MCF 10A (cell line): Measurements from ENCODE around the gene BDP1. TPM values are rescaled to one million over a fixed set of nuclear protein-coding genes. Genes with fewer than 3 reads are reported as not detected.

Experiments used
- BruUV-seq: library from RNA; stranded (reverse); fragments of 400-500 nt; replicated peaks from 2 replicates; lab custom pipeline; 2021; lab: Mats Ljungman, UMichigan
- CTCF ChIA-PET: fragments of 300-600 bp; sonication (Branson Sonifier 250); formaldehyde crosslinking; extraction: SDS; loops from one replicate; lab custom pipeline; 2021; ENCODE audit warnings: antibody characterized with exemption, inconsistent platforms; lab: Yijun Ruan, JAX
- POLR2A ChIA-PET: fragments of 300-600, 350-650 bp; sonication (Branson Sonifier 250); formaldehyde crosslinking; extraction: SDS; loops from one replicate; lab custom pipeline; 2020; ENCODE audit warnings: antibody characterized with exemption, inconsistent platforms; lab: Yijun Ruan, JAX
- DNase-seq: peaks from one replicate; pipeline ENCODE4 v3.0.0-alpha.2; 2018; ENCODE audit not compliant: unreplicated experiment
- H3K27ac Mint-ChIP-seq: one replicate; pipeline ENCODE4 v1.8.0; 2022; ENCODE audit warnings: mild to moderate bottlenecking, low read depth, mixed read lengths; ENCODE audit not compliant: unreplicated experiment
- H3K27me3 Mint-ChIP-seq: one replicate; pipeline ENCODE4 v1.8.0; 2022; ENCODE audit warnings: mixed read lengths; ENCODE audit not compliant: insufficient read depth, unreplicated experiment
- H3K36me3 Mint-ChIP-seq: one replicate; pipeline ENCODE4 v1.8.0; 2022; ENCODE audit warnings: mild to moderate bottlenecking, moderate library complexity, mixed read lengths; ENCODE audit not compliant: insufficient read depth, unreplicated experiment
- H3K4me1 Mint-ChIP-seq: one replicate; pipeline ENCODE4 v1.8.0; 2022; ENCODE audit warnings: mixed read lengths; ENCODE audit not compliant: insufficient read depth, unreplicated experiment
- H3K4me3 Mint-ChIP-seq: one replicate; pipeline ENCODE4 v1.8.0; 2022; ENCODE audit warnings: mild to moderate bottlenecking, moderate library complexity, mixed read lengths; ENCODE audit not compliant: unreplicated experiment
- H3K9me3 Mint-ChIP-seq: one replicate; pipeline ENCODE4 v1.8.0; 2022; ENCODE audit warnings: mixed read lengths; ENCODE audit not compliant: unreplicated experiment
- CTCF ChIP-seq: fragments of 200-600 bp; IDR thresholded peaks from one replicate; pipeline ENCODE4 v1.8.0; 2022; ENCODE audit warnings: antibody characterized with exemption, mild to moderate bottlenecking; ENCODE audit not compliant: unreplicated experiment
- intact Hi-C: fragments of 100-400 bp; cut with micrococcal nuclease; formaldehyde crosslinking; loops from 2 replicates; pipeline ENCODE4 v1.14.1; 2022
- total RNA-seq: library from RNA; stranded (reverse); gene quantifications from 2 replicates; pipeline ENCODE4 v1.2.3, GENCODE V29; 2022

The BDP1 gene
- total RNA-seq, 1 experiment from 2014 or later: 31.3 TPM

- H3K4me3 Mint-ChIP-seq: peak overlapping the region; percentile 92
- peak overlapping the region; percentile 97 for H3K27ac Mint-ChIP-seq
- no peak for DNase-seq
- peaks cover 39% of the 10 kb centered on the region for H3K36me3 Mint-ChIP-seq
- no peak for TF ChIP-seq CTCF
- intact Hi-C loops: no loop called here
- CTCF ChIA-PET: no interaction called here
- no TSS peak for BruUV-seq
- H3K4me1 Mint-ChIP-seq: peaks cover 14% of the 10 kb centered on the region
- H3K27me3 Mint-ChIP-seq: peaks cover 5% of the 10 kb centered on the region
- no peaks in the 10 kb centered on the region for H3K9me3 Mint-ChIP-seq
- POLR2A ChIA-PET: no interaction called here
Observed at GRCh38 chr5:71457106-71457505, 1.7 kb downstream of the BDP1 start.

DNA sequence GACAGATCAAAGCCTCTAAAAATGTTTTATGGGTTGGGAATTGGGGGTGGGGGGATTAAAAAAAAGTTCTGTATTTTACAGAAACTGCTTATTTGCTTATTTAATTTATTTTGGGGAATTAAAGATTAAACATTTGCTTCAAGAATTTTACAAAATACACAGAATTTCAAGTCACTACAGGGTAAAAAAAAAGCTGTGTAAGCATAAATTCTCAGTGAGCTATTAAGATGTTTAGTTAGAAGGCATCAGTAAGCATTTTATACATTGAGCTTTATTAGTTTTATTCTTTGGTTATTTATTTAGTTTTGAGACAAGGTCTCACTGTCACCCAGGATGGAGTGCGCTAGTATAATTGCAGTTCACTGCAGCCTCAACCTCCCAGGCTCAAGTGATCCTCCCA is 5.2 kb downstream of the BDP1 start:
- H3K27me3 Mint-ChIP-seq: no peaks in the 10 kb centered on the region
- intact Hi-C loops: no loop called here
- no TSS peak for BruUV-seq
- peaks cover 74% of the 10 kb centered on the region for H3K36me3 Mint-ChIP-seq
- H3K4me1 Mint-ChIP-seq: peaks cover 14% of the 10 kb centered on the region
- TF ChIP-seq CTCF: no peak
- no peak overlapping the region for H3K4me3 Mint-ChIP-seq
- H3K27ac Mint-ChIP-seq: no peak overlapping the region
- no peak for DNase-seq
- ChIA-PET POLR2A (no interaction called here), CTCF (interaction anchor here (0.9 to 2.6 kb wide), 3 partner anchors 12 to 26 kb away, joined by 3 to 14 read pairs (median 5); no protein-coding TSS in a partner anchor)
- no peaks in the 10 kb centered on the region for H3K9me3 Mint-ChIP-seq

- Mint-ChIP-seq H3K4me3 (no peak overlapping the region), H3K27me3 (no peaks in the 10 kb centered on the region), H3K9me3 (no peaks in the 10 kb centered on the region), H3K36me3 (peaks cover 81% of the 10 kb centered on the region), H3K4me1 (peaks cover 11% of the 10 kb centered on the region), H3K27ac (no peak overlapping the region)
- DNase-seq: no peak
- intact Hi-C loops: no loop called here
- CTCF ChIA-PET: interaction anchor here (0.9 to 2.6 kb wide), 3 partner anchors 12 to 26 kb away, joined by 3 to 14 read pairs (median 5); no protein-coding TSS in a partner anchor
- no peak for TF ChIP-seq CTCF
- no TSS peak for BruUV-seq
- POLR2A ChIA-PET: no interaction called here
Observed at GRCh38 chr5:71461360-71461759, 5.9 kb downstream of the BDP1 start.

DNA sequence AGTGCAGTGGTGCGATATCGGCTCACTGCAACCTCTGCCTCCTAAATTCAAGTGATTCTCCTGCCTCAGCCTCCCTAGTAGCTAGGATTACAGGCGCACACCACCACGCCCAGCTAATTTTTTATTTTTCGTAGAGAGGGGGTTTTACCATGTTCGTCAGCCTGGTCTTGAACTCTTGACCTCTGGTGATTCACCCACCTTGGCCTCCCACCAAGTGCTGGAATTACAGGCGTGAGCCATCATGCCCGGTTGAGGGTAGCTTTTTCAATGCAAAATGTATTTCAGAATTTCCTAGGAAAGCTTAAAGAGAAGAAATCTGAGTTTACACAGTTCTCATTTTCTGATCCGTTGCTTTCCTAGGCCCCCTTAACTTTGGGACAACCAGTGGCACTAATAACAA is 15.7 kb downstream of the BDP1 start:
- Mint-ChIP-seq H3K9me3 (no peaks in the 10 kb centered on the region), H3K36me3 (peaks cover 93% of the 10 kb centered on the region), H3K4me3 (no peak overlapping the region), H3K27ac (no peak overlapping the region), H3K27me3 (no peaks in the 10 kb centered on the region), H3K4me1 (no peaks in the 10 kb centered on the region)
- no TSS peak for BruUV-seq
- CTCF ChIA-PET: no interaction called here
- intact Hi-C loops: no loop called here
- DNase-seq: peak; percentile 85
- POLR2A ChIA-PET: interaction anchor here (0.6 to 2.2 kb wide), 4 partner anchors 16 to 130 kb away, joined by 3 to 6 read pairs (median 3); partner anchors contain the start of gene BDP1
- TF ChIP-seq CTCF: no peak
